Breast epithelium (tissue), 4 donors: ENCODE data around the gene LACC1. TPM values are rescaled to one million over a fixed set of nuclear protein-coding genes. Genes with fewer than 3 reads are reported as not detected.

Experiments used
- DNase-seq, 2 donors: peaks; one replicate each; pipeline ENCODE4 v3.0.0-alpha.2; 2019; ENCODE audit warnings: low spot score in 2 of 2
- H3K27ac ChIP-seq, 2 donors: fragments of 200-600 bp; sonication (generic) in 1 of 2; one replicate each; pipeline ENCODE4 v1.5.1; 2016 to 2019; ENCODE audit warnings: mild to moderate bottlenecking in 1 of 2
- H3K27me3 ChIP-seq, 2 donors: fragments of 200-600 bp; sonication (generic) in 1 of 2; one replicate each; pipeline versions ENCODE4 v1.5.1 to v1.6.0; 2017 to 2019; ENCODE audit warnings: control low read depth in 1 of 2, mild to moderate bottlenecking in 1 of 2
- H3K36me3 ChIP-seq: fragments of 200-600 bp; one replicate; pipeline ENCODE4 v1.5.1; 2019
- H3K4me1 ChIP-seq, 2 donors: fragments of 200-600 bp; sonication (generic); one replicate each; pipeline ENCODE4 v1.5.1; 2016 to 2019; ENCODE audit warnings: control low read depth in 1 of 2
- H3K4me3 ChIP-seq, 3 donors: fragments of 200-600 bp; sonication (generic); 1 replicate in 2 of 3; 2 replicates in 1 of 3; pipeline ENCODE4 v1.5.1; 2016 to 2019; ENCODE audit warnings: mild to moderate bottlenecking in 3 of 3, moderate library complexity in 2 of 3
- H3K9me3 ChIP-seq, 2 donors: fragments of 200-600 bp; sonication (generic) in 1 of 2; one replicate each; pipeline ENCODE4 v1.5.1; 2016 to 2019; ENCODE audit warnings: control low read depth in 1 of 2
- CTCF ChIP-seq, 3 donors: fragments of 450-650 bp; IDR thresholded peaks; one replicate each; pipeline ENCODE4 v1.5.1; 2016 to 2017; ENCODE audit warnings: antibody characterized with exemption in 3 of 3, mild to moderate bottlenecking in 3 of 3, moderate library complexity in 3 of 3
- POLR2A ChIP-seq: fragments of 450-650 bp; IDR thresholded peaks from one replicate; pipeline ENCODE4 v1.6.1; 2016; ENCODE audit warnings: antibody characterized with exemption, mild to moderate bottlenecking, moderate library complexity
- POLR2AphosphoS5 ChIP-seq, 3 donors: sonication (generic); formaldehyde crosslinking; IDR thresholded peaks; one replicate each; pipeline ENCODE4 v1.6.1; 2017; ENCODE audit warnings: antibody characterized with exemption in 3 of 3
- intact Hi-C: fragments of 100-400 bp; cut with DNase I; formaldehyde crosslinking; loops from one replicate; pipeline ENCODE4 v1.15.1; 2023; ENCODE audit warnings: low total_unique reads
- total RNA-seq, 3 donors: library from RNA; depleted of rRNA; stranded (reverse); fragments of >200 nt; gene quantifications; one replicate each; pipeline ENCODE4 v1.1.0, GENCODE V29; 2016

LACC1 gene
- total RNA-seq, 3 donors from 2014 or later = 8.2 to 11.1 (median 10.4) TPM

- intact Hi-C loops = no loop called here
- H3K4me3 ChIP-seq = no peak overlapping the region
- no peaks in the 10 kb centered on the region for H3K36me3 ChIP-seq
- no peaks in the 10 kb centered on the region for H3K27me3 ChIP-seq
- H3K27ac ChIP-seq = no peak overlapping the region
- TF ChIP-seq POLR2AphosphoS5 (IDR thresholded peaks at IDR 0.05) (no peak), CTCF (IDR thresholded peaks at IDR 0.05) (no peak), POLR2A (no peak)
- DNase-seq = no peak
- H3K4me1 ChIP-seq = no peaks in the 10 kb centered on the region
- H3K9me3 ChIP-seq = no peaks in the 10 kb centered on the region
Measured at GRCh38 chr13:43877766-43878165, 1.9 kb upstream of the LACC1 start.

- Histone ChIP-seq H3K4me3 (peak within 1 kb of the TSS; percentile 81 to 95 (median 83)), H3K27ac (peak within 1 kb of the TSS; percentile 96 to 99), H3K4me1 (no peaks in the 10 kb centered on the region), H3K36me3 (no peaks in the 10 kb centered on the region), H3K9me3 (no peaks in the 10 kb centered on the region), H3K27me3 (no peaks in the 10 kb centered on the region)
- intact Hi-C loops = no loop called here
- peak; percentile 77 to 91 for DNase-seq
- peak; percentile 64 to 81 (median 76) for TF ChIP-seq POLR2AphosphoS5 (IDR thresholded peaks at IDR 0.05)
- no peak for TF ChIP-seq CTCF (IDR thresholded peaks at IDR 0.05)
- TF ChIP-seq POLR2A = peak; percentile 60
Measured at GRCh38 chr13:43878892-43879754, 581 bp upstream of the LACC1 start, which contains the start of gene CCDC122. TSS of gene CCDC122 (minus strand) at chr13:43879740. CDS start at chr13:43869376, 10,364 bp downstream.

GRCh38 chr13:43880214-43880855, 631 bp downstream of the LACC1 start:
- peak overlapping the region; percentile 96 to 99 for H3K27ac ChIP-seq
- intact Hi-C loops = no loop called here
- TF ChIP-seq POLR2A (no peak), POLR2AphosphoS5 (IDR thresholded peaks at IDR 0.05) (no peak), CTCF (IDR thresholded peaks at IDR 0.05) (no peak)

GRCh38 chr13:43880926-43881325, 1.2 kb downstream of the LACC1 start:
- H3K9me3 ChIP-seq = no peaks in the 10 kb centered on the region
- no peak overlapping the region for H3K4me3 ChIP-seq
- no peak for DNase-seq
- H3K27ac ChIP-seq = no peak overlapping the region
- intact Hi-C loops = no loop called here
- no peaks in the 10 kb centered on the region for H3K4me1 ChIP-seq
- no peaks in the 10 kb centered on the region for H3K36me3 ChIP-seq
- H3K27me3 ChIP-seq = no peaks in the 10 kb centered on the region
- no peak for TF ChIP-seq CTCF (IDR thresholded peaks at IDR 0.05)
- no peak for TF ChIP-seq POLR2AphosphoS5 (IDR thresholded peaks at IDR 0.05)
- no peak for TF ChIP-seq POLR2A

More at GRCh38 chr13:43880214-43880855, 631 bp downstream of the LACC1 start:
- H3K27me3 ChIP-seq = no peaks in the 10 kb centered on the region
- H3K4me3 ChIP-seq = peak overlapping the region; percentile 81 to 95 (median 83)
- no peak for DNase-seq
- no peaks in the 10 kb centered on the region for H3K4me1 ChIP-seq
- H3K9me3 ChIP-seq = no peaks in the 10 kb centered on the region
- no peaks in the 10 kb centered on the region for H3K36me3 ChIP-seq

GRCh38 chr13:43881580-43881979, 1.9 kb downstream of the LACC1 start:
- intact Hi-C loops = no loop called here
- H3K9me3 ChIP-seq = no peaks in the 10 kb centered on the region

More at GRCh38 chr13:43881580-43881979, 1.9 kb downstream of the LACC1 start:
- TF ChIP-seq POLR2A (no peak), CTCF (IDR thresholded peaks at IDR 0.05) (no peak), POLR2AphosphoS5 (IDR thresholded peaks at IDR 0.05) (no peak)
- Histone ChIP-seq H3K36me3 (no peaks in the 10 kb centered on the region), H3K27ac (no peak overlapping the region), H3K4me1 (no peaks in the 10 kb centered on the region), H3K4me3 (no peak overlapping the region), H3K27me3 (no peaks in the 10 kb centered on the region)
- no peak for DNase-seq
